ENCODE measurements around the gene SPIN2A.

- TF ChIP-seq, protein P1, sequence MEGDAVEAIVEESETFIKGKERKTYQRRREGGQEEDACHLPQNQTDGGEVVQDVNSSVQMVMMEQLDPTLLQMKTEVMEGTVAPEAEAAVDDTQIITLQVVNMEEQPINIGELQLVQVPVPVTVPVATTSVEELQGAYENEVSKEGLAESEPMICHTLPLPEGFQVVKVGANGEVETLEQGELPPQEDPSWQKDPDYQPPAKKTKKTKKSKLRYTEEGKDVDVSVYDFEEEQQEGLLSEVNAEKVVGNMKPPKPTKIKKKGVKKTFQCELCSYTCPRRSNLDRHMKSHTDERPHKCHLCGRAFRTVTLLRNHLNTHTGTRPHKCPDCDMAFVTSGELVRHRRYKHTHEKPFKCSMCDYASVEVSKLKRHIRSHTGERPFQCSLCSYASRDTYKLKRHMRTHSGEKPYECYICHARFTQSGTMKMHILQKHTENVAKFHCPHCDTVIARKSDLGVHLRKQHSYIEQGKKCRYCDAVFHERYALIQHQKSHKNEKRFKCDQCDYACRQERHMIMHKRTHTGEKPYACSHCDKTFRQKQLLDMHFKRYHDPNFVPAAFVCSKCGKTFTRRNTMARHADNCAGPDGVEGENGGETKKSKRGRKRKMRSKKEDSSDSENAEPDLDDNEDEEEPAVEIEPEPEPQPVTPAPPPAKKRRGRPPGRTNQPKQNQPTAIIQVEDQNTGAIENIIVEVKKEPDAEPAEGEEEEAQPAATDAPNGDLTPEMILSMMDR (IDR thresholded peaks at IDR 0.05 in 8 of 11, conservative IDR thresholded peaks at IDR 0.05 in 3 of 11): no peak
- no peak for TF ChIP-seq POLR2A (IDR thresholded peaks at IDR 0.05)
Observed at GRCh38 chrX:57155171-57155570, 18.0 kb upstream of the SPIN2A start.
